Psoas muscle (tissue), 8 donors: ENCODE data around the gene SH2D4B. TPM values are rescaled to one million over a fixed set of nuclear protein-coding genes. Genes with fewer than 3 reads are reported as not detected.

Experiments used
- ATAC-seq, 4 donors: fragments of 200-7000 bp; cut with Tn5 transposase; one replicate each; pipeline ENCODE4 v1.9.1; 2020; ENCODE audit warnings: moderate library complexity in 3 of 4, mild to moderate bottlenecking in 2 of 4
- DNase-seq, 2 donors: peaks; one replicate each; pipeline ENCODE4 v3.0.0-alpha.2; 2020
- H3K27ac ChIP-seq: fragments of 200-600 bp; one replicate; pipeline ENCODE4 v1.8.0; 2022
- H3K27me3 ChIP-seq, 3 donors: fragments of 200-600 bp in 1 of 3; one replicate each; pipeline versions ENCODE4 v1.6.1 to v1.8.0; 2013 to 2022; ENCODE audit warnings: low read length in 2 of 3, mild to moderate bottlenecking in 2 of 3, moderate library complexity in 1 of 3; ENCODE audit not compliant: insufficient read depth in 3 of 3
- H3K36me3 ChIP-seq, 2 donors: fragments of 200-600 bp in 1 of 2; one replicate each; pipeline versions ENCODE4 v1.6.1 to v1.8.0; 2013 to 2022; ENCODE audit warnings: low read depth in 1 of 2, mild to moderate bottlenecking in 1 of 2, moderate library complexity in 1 of 2; ENCODE audit not compliant: insufficient read depth in 1 of 2
- H3K4me1 ChIP-seq: fragments of 200-600 bp; one replicate; pipeline ENCODE4 v1.8.0; 2022
- H3K4me3 ChIP-seq: fragments of 200-600 bp; one replicate; pipeline ENCODE4 v1.8.0; 2022; ENCODE audit warnings: mild to moderate bottlenecking
- H3K9me3 ChIP-seq: fragments of 200-600 bp; one replicate; pipeline ENCODE4 v1.8.0; 2022
- WGBS, 3 donors: extraction: QIAGEN DNeasy Blood & Tissue Kit; methylation state at CpG; one replicate each; pipeline versions ENCODE4 v1.1.6 to v1.1.7; 2013; 5-methylcytosine and 5-hydroxymethylcytosine counted together
- intact Hi-C, 2 donors: fragments of 100-400 bp; cut with DNase I; formaldehyde crosslinking; loops; one replicate each; pipeline versions ENCODE4 v1.11.0 to v1.14.2; 2022
- polyA plus RNA-seq, 3 donors: library from polyadenylated mRNA; stranded (reverse); fragments of 200-250 nt; gene quantifications; one replicate each; pipeline ENCODE4 v1.2.3, GENCODE V29; 2013
- total RNA-seq, 4 donors: library from RNA; stranded (reverse); fragmentation: NEBNext Ultra II Directional in 2 of 4; extraction: Animal tissue kit (Norgen Biotek cat#: 25700) in 2 of 4; gene quantifications; one replicate each; pipeline versions ENCODE4 v1.2.1 to v1.2.4, GENCODE V29; 2021 to 2023
- TF ChIP-seq, protein P1 (sequence below): fragments of 200-600 bp; IDR thresholded peaks from one replicate; pipeline ENCODE4 v1.8.0; 2022; ENCODE audit warnings: antibody characterized with exemption
- donor health status: healthy with polysubstance abuse.
- donor health status: DM: no; HTN: no; CAD: no; lungs with moderate emphysema.
- donor health status: Bipolar disorder and iron deficiency.
- donor health status: healthy.
- donor health status: DM: yes; HTN: yes; CAD: no.
- donor health status: DM: no; HTN: no; CAD: no.
- donor health status: DM: no; HTN: no; CAD: no.
- donor health status: DM: yes; HTN: yes; CAD: no.

The SH2D4B gene
- total and polyA plus RNA-seq, 7 donors: 0.01 TPM; not detected in 6

DNA sequence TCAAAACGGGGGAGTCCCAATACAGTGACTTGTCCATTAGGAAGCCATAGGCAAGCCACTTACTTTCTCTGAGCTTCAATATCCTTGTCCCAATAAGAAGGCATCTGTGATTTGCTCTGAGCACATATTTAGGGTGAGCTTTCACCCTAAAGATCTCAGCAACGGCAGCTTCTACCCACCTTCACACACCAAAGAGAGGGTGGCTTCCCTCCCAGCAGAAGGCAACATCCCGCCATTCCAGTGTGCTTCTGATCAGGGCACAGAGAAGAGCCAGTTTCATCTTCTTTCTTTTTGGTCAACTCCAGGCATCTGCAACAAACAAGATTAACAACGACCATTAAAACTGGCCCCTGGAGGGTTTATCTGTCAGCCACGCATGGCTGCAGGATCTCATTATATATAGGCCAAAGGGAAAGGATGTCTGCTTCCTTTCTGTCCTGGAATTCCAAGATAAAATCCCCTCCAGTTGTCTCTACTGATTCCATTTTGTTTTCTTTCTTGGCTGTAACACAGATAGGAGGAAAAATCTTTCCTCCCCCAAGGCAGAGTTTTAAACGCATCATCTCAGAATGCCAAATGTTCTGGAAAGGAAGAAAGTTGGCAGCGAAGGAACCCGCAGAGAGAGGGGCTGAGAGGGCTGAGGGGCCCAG lies 491 bp upstream of the SH2D4B start:
- no peaks in the 10 kb centered on the region for H3K36me3 ChIP-seq
- 54 to 64% (median 63%) methylated on average over 8 of the region's 8 CpGs for WGBS, 3 donors
- no peaks in the 10 kb centered on the region for H3K9me3 ChIP-seq
- DNase-seq (peak in 1 of 2 donors; percentile 3), ATAC-seq (no peak)
- no peak overlapping the region for H3K4me3 ChIP-seq
- intact Hi-C loops: no loop called here
- no peaks in the 10 kb centered on the region for H3K4me1 ChIP-seq
- H3K27me3 ChIP-seq: peaks cover 0 to 3% (median 0%) of the 10 kb centered on the region in 3 donors
- TF ChIP-seq, protein P1, sequence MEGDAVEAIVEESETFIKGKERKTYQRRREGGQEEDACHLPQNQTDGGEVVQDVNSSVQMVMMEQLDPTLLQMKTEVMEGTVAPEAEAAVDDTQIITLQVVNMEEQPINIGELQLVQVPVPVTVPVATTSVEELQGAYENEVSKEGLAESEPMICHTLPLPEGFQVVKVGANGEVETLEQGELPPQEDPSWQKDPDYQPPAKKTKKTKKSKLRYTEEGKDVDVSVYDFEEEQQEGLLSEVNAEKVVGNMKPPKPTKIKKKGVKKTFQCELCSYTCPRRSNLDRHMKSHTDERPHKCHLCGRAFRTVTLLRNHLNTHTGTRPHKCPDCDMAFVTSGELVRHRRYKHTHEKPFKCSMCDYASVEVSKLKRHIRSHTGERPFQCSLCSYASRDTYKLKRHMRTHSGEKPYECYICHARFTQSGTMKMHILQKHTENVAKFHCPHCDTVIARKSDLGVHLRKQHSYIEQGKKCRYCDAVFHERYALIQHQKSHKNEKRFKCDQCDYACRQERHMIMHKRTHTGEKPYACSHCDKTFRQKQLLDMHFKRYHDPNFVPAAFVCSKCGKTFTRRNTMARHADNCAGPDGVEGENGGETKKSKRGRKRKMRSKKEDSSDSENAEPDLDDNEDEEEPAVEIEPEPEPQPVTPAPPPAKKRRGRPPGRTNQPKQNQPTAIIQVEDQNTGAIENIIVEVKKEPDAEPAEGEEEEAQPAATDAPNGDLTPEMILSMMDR: no peak
- no peak overlapping the region for H3K27ac ChIP-seq

DNA sequence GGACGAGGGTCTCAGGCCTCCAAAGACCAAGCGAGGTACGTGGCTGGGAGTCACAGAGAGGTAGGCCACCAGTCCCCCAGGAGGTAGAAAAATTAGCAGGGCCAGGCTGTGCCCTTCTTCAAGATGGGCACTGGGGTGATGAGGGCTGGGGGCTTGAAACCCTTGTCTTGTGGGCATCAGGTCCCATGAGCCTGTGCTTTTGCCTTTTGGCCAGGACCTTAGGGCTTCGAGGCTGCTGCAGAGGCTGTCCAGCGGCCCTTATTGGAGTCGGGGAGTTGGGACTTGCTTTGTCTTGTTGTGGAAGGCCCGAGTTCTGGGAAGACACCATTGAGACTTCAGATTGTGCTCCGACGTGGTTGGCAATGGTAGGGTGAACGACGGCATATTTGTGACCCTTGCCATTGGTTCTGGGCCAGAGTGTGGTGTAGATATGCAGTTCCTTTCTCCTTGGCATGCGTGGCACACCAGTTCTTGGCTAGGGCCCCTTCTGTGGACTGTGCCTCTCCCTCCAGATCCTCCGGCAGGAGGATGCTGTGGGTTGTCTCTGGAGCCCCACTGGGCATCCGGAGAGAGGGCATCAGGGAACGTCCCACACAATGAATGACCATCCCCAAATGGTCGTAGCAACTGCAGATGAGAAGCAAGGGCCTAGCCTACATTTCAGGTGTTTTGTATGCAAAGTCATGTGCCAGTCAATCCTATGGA lies 931 bp downstream of the SH2D4B start:
- Histone ChIP-seq H3K4me1 (no peaks in the 10 kb centered on the region), H3K36me3 (no peaks in the 10 kb centered on the region), H3K9me3 (no peaks in the 10 kb centered on the region), H3K4me3 (no peak overlapping the region), H3K27me3 (peaks cover 0 to 3% (median 0%) of the 10 kb centered on the region in 3 donors), H3K27ac (no peak overlapping the region)
- DNase-seq: no peak
- 81 to 83% (median 83%) methylated on average over 16 of the region's 16 CpGs for WGBS, 3 donors
- intact Hi-C loops: no loop called here
- TF ChIP-seq, protein P1: no peak
- ATAC-seq: no peak

DNA sequence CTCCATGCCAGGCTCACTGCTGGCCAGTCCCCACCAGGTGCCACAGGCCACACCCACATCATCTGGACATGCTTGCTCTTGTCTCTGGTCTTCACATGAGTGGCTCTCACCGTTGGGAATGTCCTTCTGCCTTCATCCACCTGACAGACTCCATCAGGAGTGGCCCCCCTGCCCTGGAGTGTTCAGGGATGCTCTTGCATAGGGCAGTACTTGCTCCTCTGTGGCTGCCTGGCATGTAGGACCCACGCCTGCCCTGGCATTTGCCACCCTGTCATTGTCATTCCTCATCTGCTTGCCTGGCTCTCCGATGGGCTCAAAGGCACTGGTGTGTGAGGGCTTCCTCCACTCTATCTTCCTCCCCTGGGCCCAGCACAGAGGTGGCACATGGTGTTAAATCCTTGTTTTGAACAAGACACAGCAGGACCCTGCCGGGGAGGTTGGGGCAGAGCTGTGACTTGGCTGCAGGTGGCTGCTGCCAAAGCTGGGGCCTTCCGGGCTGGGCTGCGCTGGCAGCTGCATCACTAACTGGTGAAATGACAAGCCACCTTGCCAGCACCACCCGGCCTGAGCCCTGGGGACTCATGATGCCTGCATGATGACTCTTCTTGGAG lies 1.8 kb downstream of the SH2D4B start:
- ATAC-seq (no peak), DNase-seq (no peak)
- Histone ChIP-seq H3K27ac (peak overlapping the region; percentile 30), H3K4me3 (no peak overlapping the region), H3K27me3 (peaks cover 0 to 4% (median 0%) of the 10 kb centered on the region in 3 donors), H3K9me3 (no peaks in the 10 kb centered on the region), H3K4me1 (no peaks in the 10 kb centered on the region), H3K36me3 (no peaks in the 10 kb centered on the region)
- 44 to 50% (median 50%) methylated on average over 7 of the region's 7 CpGs for WGBS, 3 donors
- TF ChIP-seq, protein P1: no peak
- intact Hi-C loops: no loop called here

DNA sequence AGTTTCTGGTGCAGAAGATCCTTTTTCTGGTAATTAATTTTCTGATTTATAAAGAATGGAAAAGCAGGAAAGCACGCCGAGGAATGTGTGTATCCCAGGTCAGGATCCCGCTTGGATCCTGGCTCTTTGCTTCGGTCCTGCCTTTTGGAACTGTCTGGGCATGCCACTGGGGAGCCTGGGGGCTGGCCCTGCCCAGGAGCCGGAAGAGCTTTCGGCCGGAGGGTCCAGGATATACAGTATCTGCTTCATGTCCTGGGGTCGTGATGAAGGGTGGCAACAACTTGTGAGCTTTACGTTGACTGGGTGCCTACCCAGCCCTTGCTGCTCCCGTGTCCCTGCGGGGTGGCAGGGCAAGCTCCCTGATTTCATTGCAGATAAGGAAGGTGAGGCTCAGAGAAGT lies 2.4 kb downstream of the SH2D4B start:
- peaks cover 0 to 5% (median 0%) of the 10 kb centered on the region in 3 donors for H3K27me3 ChIP-seq
- 47 to 57% (median 56%) methylated on average over 11 of the region's 11 CpGs for WGBS, 3 donors
- intact Hi-C loops: no loop called here
- no peaks in the 10 kb centered on the region for H3K9me3 ChIP-seq
- ATAC-seq (no peak), DNase-seq (no peak)
- H3K4me3 ChIP-seq: no peak overlapping the region
- no peaks in the 10 kb centered on the region for H3K4me1 ChIP-seq
- peak overlapping the region; percentile 30 for H3K27ac ChIP-seq
- H3K36me3 ChIP-seq: no peaks in the 10 kb centered on the region
- TF ChIP-seq, protein P1: no peak
